ENCODE results near the gene TSPEAR. TPM values are rescaled to one million over a fixed set of nuclear protein-coding genes. Genes with fewer than 3 reads are reported as not detected.

The TSPEAR gene
- total and polyA plus RNA-seq, 2 of the 13 experiments (the other 11 are each of a cell fraction or from before 2014, with no cell fraction given): 0.07 to 0.32 TPM

DNA sequence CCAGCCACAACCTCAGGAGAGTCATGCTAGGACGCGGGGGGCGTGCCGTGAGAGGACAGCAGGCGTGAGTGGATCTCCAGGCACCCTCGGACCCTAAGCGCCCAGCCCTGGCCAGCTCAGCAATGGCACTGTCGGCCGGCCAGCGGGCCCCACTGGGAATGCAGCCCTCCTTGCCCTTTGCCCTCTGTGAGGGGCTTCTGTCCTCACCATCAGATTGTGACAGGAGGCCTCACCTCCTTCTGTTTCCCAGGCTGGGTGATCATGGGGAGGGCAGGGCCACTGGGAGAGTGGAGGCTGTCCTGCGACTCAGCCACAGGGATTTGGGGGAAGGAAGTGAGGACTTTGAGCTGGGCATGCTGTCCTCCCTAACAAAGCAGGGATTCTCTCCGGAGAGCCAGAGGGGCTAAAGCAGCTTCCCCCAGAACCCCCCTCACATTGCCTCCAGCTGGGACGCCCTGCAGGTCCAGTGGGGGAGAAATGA, 262.7 kb downstream of the TSPEAR start (continued):
- no peak for TF ChIP-seq ZBTB40 (IDR thresholded peaks at IDR 0.05)
- TF ChIP-seq ZBTB40 (CRISPR knock-in tag; IDR thresholded peaks at IDR 0.05): no peak
- no peak for TF ChIP-seq REXO4 (CRISPR knock-in tag; IDR thresholded peaks at IDR 0.05; ENCODE audit: borderline replicate concordance)
- TF ChIP-seq CHD4 (IDR thresholded peaks at IDR 0.05; ENCODE audit: borderline replicate concordance, low read length): no peak
- no peak for TF ChIP-seq REL (CRISPR knock-in tag; conservative IDR thresholded peaks at IDR 0.05)
- no peak for TF ChIP-seq ZNF232 (CRISPR knock-in tag; IDR thresholded peaks at IDR 0.05; ENCODE audit: borderline replicate concordance)
- no peak for TF ChIP-seq ZSCAN25 (CRISPR knock-in tag; IDR thresholded peaks at IDR 0.05)
- no peak for TF ChIP-seq SRSF9 (IDR thresholded peaks at IDR 0.05; ENCODE audit: borderline replicate concordance, insufficient read depth, low read depth, low read length, poor library complexity, severe bottlenecking)
- TF ChIP-seq ZNF775 (CRISPR knock-in tag; IDR thresholded peaks at IDR 0.05; ENCODE audit: borderline replicate concordance): no peak
- 0 out of 2 replicates have a peak, but pooled peaks have one; percentile 13 for TF ChIP-seq SAP130 (CRISPR knock-in tag; IDR thresholded peaks at IDR 0.05; ENCODE audit: low read depth)
- no peak for TF ChIP-seq AGO1 (IDR thresholded peaks at IDR 0.05; ENCODE audit: low read depth, low read length, poor library complexity, severe bottlenecking)
- no peak for TF ChIP-seq PTBP1 (IDR thresholded peaks at IDR 0.05; ENCODE audit: low read depth, low read length, poor library complexity, severe bottlenecking)
- no peak for TF ChIP-seq HNRNPH1 (optimal IDR thresholded peaks at IDR 0.05; ENCODE audit: low read depth, low read length)
- TF ChIP-seq ZNF251 (CRISPR knock-in tag; IDR thresholded peaks at IDR 0.05): no peak
- no peak for TF ChIP-seq RAD51 (IDR thresholded peaks at IDR 0.05; ENCODE audit: borderline replicate concordance)
- TF ChIP-seq KDM5A (IDR thresholded peaks at IDR 0.05; ENCODE audit: borderline replicate concordance, low read length): no peak
